Upper lobe of right lung (tissue), 1 donor: ENCODE data around the gene KIAA1614. TPM values are rescaled to one million over a fixed set of nuclear protein-coding genes. Genes with fewer than 3 reads are reported as not detected.
A peak's percentile ranks its signal among the peaks of the same experiment; 100 is the strongest.
"Not testable (repeated sequence)": the region's sequence is repeated elsewhere in the genome, so short reads cannot be mapped to it uniquely, and the experiment has no call there.

Experiments
- ATAC-seq: fragments of 200-7000 bp; cut with Tn5 transposase; one replicate; pipeline ENCODE4 v1.9.1; 2020; ENCODE audit warnings: mild to moderate bottlenecking, moderate library complexity
- DNase-seq: peaks from one replicate; pipeline ENCODE4 v3.0.0-alpha.2; 2020
- H3K27ac ChIP-seq: fragments of 200-600 bp; one replicate; pipeline ENCODE4 v1.8.0; 2022
- H3K27me3 ChIP-seq: fragments of 200-600 bp; one replicate; pipeline ENCODE4 v1.8.0; 2022; ENCODE audit warnings: mild to moderate bottlenecking
- H3K36me3 ChIP-seq: fragments of 200-600 bp; one replicate; pipeline ENCODE4 v1.8.0; 2022
- H3K4me1 ChIP-seq: fragments of 200-600 bp; one replicate; pipeline ENCODE4 v1.8.0; 2022
- H3K4me3 ChIP-seq: fragments of 200-600 bp; one replicate; pipeline ENCODE4 v1.8.0; 2022; ENCODE audit warnings: mild to moderate bottlenecking
- H3K9me3 ChIP-seq: fragments of 200-600 bp; one replicate; pipeline ENCODE4 v1.8.0; 2022
- intact Hi-C: fragments of 100-400 bp; cut with DNase I; formaldehyde crosslinking; loops from one replicate; pipeline ENCODE4 v1.11.0; 2022
- total RNA-seq: library from RNA; stranded (reverse); fragmentation: NEBNext Ultra II Directional; extraction: Animal tissue kit (Norgen Biotek cat#: 25700); gene quantifications from one replicate; pipeline ENCODE4 v1.2.1, GENCODE V29; 2021
- TF ChIP-seq, protein P1 (sequence below): fragments of 200-600 bp; IDR thresholded peaks from one replicate; pipeline ENCODE4 v1.8.0; 2022; ENCODE audit warnings: antibody characterized with exemption
- donor health status: DM: no; HTN: yes; CAD: no; lungs with severe emphysema.

The KIAA1614 gene
- total RNA-seq, 1 donor from 2014 or later: 5.5 TPM

- H3K9me3 ChIP-seq: no peaks in the 10 kb centered on the region
- TF ChIP-seq, protein P1, sequence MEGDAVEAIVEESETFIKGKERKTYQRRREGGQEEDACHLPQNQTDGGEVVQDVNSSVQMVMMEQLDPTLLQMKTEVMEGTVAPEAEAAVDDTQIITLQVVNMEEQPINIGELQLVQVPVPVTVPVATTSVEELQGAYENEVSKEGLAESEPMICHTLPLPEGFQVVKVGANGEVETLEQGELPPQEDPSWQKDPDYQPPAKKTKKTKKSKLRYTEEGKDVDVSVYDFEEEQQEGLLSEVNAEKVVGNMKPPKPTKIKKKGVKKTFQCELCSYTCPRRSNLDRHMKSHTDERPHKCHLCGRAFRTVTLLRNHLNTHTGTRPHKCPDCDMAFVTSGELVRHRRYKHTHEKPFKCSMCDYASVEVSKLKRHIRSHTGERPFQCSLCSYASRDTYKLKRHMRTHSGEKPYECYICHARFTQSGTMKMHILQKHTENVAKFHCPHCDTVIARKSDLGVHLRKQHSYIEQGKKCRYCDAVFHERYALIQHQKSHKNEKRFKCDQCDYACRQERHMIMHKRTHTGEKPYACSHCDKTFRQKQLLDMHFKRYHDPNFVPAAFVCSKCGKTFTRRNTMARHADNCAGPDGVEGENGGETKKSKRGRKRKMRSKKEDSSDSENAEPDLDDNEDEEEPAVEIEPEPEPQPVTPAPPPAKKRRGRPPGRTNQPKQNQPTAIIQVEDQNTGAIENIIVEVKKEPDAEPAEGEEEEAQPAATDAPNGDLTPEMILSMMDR: no peak
- DNase-seq (peak; percentile 79), ATAC-seq (peak; percentile 85)
- no peaks in the 10 kb centered on the region for H3K36me3 ChIP-seq
- no peaks in the 10 kb centered on the region for H3K27me3 ChIP-seq
- no peaks in the 10 kb centered on the region for H3K4me1 ChIP-seq
- H3K27ac ChIP-seq: no peak overlapping the region
- intact Hi-C loops: no loop called here
- peak overlapping the region; percentile 52 for H3K4me3 ChIP-seq
Observed at GRCh38 chr1:180954005-180954800, 41.5 kb downstream of the KIAA1614 start.

DNA sequence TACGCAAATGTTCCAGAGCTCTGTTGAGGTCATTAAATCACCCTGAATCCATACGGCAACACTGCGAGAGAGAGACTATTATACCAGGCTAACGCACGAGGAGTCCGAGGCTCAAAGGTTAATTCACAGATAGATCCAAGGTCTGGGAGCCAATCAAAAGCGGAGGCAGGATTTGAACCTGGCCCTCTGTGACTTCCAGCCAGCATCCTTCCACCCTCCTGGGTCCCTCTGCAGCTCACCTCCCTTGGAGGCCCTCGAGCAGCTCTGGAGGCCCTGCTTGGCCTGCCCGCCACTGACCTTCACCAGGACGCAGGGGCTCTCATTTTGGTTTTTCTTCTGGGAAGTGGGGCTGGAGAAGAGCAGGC is 42.1 kb downstream of the KIAA1614 start:
- ATAC-seq (no peak), DNase-seq (peak; percentile 23)
- intact Hi-C loops: no loop called here
- Histone ChIP-seq H3K4me1 (no peaks in the 10 kb centered on the region), H3K27ac (no peak overlapping the region), H3K27me3 (no peaks in the 10 kb centered on the region), H3K9me3 (no peaks in the 10 kb centered on the region), H3K4me3 (no peak overlapping the region), H3K36me3 (no peaks in the 10 kb centered on the region)
- TF ChIP-seq, protein P1: no peak

DNA sequence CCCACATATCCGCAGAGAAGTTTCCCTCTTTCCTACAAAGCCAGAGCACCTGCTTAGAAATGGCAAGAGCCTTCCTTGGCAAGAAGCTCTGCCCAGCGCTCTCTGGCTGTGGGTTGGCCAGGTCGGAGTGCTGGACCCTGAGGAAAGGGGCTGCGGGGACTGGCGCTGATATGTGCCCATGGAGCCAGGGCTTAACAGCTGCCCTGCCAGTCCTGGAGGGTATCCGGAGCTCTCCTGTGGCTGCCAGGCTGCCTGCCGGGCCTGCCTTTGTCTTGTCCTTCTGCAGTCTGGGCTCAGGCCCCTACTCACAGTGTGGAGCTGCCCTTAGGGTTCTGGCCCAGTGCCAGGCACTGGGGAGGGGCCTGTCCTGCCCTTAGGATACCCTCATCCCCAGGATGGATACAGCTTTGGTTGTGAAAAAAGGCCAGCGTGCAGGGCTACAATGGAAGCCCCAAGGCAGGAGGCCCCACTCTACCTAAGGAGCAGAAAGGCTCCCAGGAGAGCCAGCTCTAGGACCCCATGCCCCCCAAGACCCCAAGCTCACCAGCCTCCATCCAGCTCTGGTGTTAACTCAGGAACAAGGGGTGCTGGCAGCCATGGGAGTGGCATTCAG is 43.4 kb downstream of the KIAA1614 start:
- TF ChIP-seq, protein P1: no peak
- Histone ChIP-seq H3K9me3 (no peaks in the 10 kb centered on the region), H3K27ac (no peak overlapping the region), H3K27me3 (no peaks in the 10 kb centered on the region), H3K4me1 (no peaks in the 10 kb centered on the region), H3K4me3 (no peak overlapping the region), H3K36me3 (peaks cover under 1% of the 10 kb centered on the region)
- ATAC-seq: no peak
- intact Hi-C loops: no loop called here
- peak; percentile 53 for DNase-seq

DNA sequence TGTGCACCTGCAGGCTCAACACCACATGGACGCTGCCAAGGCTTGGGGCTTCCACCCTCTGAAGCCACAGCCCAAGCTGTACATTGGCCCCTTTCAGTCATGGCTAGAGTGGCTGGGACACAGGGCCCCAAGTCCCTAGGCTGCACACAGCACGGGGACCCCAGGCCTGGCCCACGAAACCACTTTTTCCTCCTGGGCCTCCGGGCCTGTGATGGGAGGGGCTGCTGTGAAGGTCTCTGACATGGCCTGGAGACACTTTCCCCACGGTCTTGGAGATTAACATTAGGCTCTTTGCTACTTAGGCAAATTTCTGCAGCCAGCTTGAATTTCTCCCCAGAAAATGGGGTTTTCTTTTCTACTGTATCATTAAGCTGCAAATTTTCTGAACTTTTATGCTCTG is 46.9 kb downstream of the KIAA1614 start:
- ATAC-seq, H3K27me3 ChIP-seq, intact Hi-C loops, H3K36me3 ChIP-seq, H3K4me1 ChIP-seq, H3K4me3 ChIP-seq, H3K9me3 ChIP-seq, DNase-seq, H3K27ac ChIP-seq: not testable (repeated sequence)

DNA sequence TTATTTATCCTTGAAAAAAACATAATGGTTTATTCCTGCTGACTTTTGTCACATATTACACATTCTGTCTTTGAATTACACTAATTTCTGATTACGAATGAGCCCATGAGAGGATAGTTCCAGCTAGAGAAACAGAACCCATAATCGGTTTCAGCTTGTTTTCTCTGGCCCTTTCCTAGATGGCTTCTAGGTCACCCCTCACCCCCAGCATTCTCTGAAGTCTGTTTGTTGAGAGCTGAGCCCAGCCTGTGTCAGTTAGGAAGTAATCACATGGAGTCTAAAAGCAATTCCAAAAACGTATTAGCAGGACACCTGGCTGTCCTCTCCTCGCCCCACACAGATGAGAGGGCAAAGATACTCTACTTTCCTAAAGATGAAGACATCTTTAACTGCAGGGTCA is 48.9 kb downstream of the KIAA1614 start:
- peaks cover 6% of the 10 kb centered on the region for H3K36me3 ChIP-seq
- TF ChIP-seq, protein P1: no peak
- no peaks in the 10 kb centered on the region for H3K27me3 ChIP-seq
- DNase-seq (no peak), ATAC-seq (no peak)
- H3K27ac ChIP-seq: no peak overlapping the region
- H3K4me1 ChIP-seq: no peaks in the 10 kb centered on the region
- intact Hi-C loops: no loop called here
- no peaks in the 10 kb centered on the region for H3K9me3 ChIP-seq
- H3K4me3 ChIP-seq: no peak overlapping the region

- no peaks in the 10 kb centered on the region for H3K27me3 ChIP-seq
- ATAC-seq (peak; percentile 72), DNase-seq (peak; percentile 66)
- no peaks in the 10 kb centered on the region for H3K4me1 ChIP-seq
- TF ChIP-seq, protein P1: no peak
- H3K27ac ChIP-seq: no peak overlapping the region
- no peaks in the 10 kb centered on the region for H3K9me3 ChIP-seq
- no peak overlapping the region for H3K4me3 ChIP-seq
- intact Hi-C loops: no loop called here
- H3K36me3 ChIP-seq: peaks cover 12% of the 10 kb centered on the region
Observed at GRCh38 chr1:180962178-180962577, 49.5 kb downstream of the KIAA1614 start.
